AG04450 (cell line): ENCODE measurements around the gene ABAT. TPM values are rescaled to one million over a fixed set of nuclear protein-coding genes. Genes with fewer than 3 reads are reported as not detected.

ENCODE experiments used
- CTCF ChIA-PET: fragments of 300-600, 350-600 bp; formaldehyde crosslinking; extraction: SDS; loops from one replicate; lab custom pipeline; 2022; ENCODE audit warnings: antibody characterized with exemption, inconsistent platforms; lab: Charles Lee
- POLR2A ChIA-PET: fragments of 350-600 bp; formaldehyde crosslinking; extraction: SDS; loops from one replicate; lab custom pipeline; 2021; ENCODE audit warnings: antibody characterized with exemption, inconsistent platforms; lab: Yijun Ruan, JAX
- DNase-seq: peaks from one replicate; pipeline ENCODE4 v3.0.0-alpha.2; 2011; ENCODE audit warnings: low read depth, low spot score
- H3K27ac ChIP-seq: one replicate; pipeline ENCODE4 v1.5.1; 2012; ENCODE audit warnings: low read depth, low read length, control low read depth
- H3K27me3 ChIP-seq: one replicate; pipeline ENCODE4 v1.6.0; 2012; ENCODE audit warnings: low read length; ENCODE audit not compliant: control insufficient read depth, insufficient read depth
- H3K4me3 ChIP-seq: 2 replicates; pipeline ENCODE4 v1.5.1; 2011; ENCODE audit warnings: mild to moderate bottlenecking, low read depth, low read length, control low read depth
- H3K9me3 ChIP-seq: 2 replicates; pipeline ENCODE4 v1.5.1; 2012; ENCODE audit warnings: low read length; ENCODE audit not compliant: control insufficient read depth, insufficient read depth
- CTCF ChIP-seq: IDR thresholded peaks from 2 replicates; pipeline ENCODE4 v1.5.1; 2011; ENCODE audit warnings: low read depth, low read length, control low read depth, inconsistent platforms
- polyA plus RNA-seq: library from polyadenylated mRNA; depleted of rRNA; stranded (reverse); fragments of >200 nt; gene quantifications from 2 replicates; pipeline ENCODE4 v1.2.3, GENCODE V29; 2011

Gene ABAT
- polyA plus RNA-seq, 1 experiment, result 6.6 TPM

GRCh38 chr16:8753416-8754054 lies 79.1 kb downstream of the ABAT start:
- Histone ChIP-seq H3K27ac (no peak overlapping the region), H3K4me3 (no peak overlapping the region), H3K9me3 (no peaks in the 10 kb centered on the region), H3K27me3 (peaks cover 2% of the 10 kb centered on the region)
- POLR2A ChIA-PET, result no interaction called here
- TF ChIP-seq CTCF, result no peak
- CTCF ChIA-PET, result interaction anchor here (0.6 kb wide), 1 partner anchor 803 kb away, joined by 5 read pairs; no protein-coding TSS in a partner anchor
- DNase-seq, result no peak

- H3K27me3 ChIP-seq, result peaks cover 2% of the 10 kb centered on the region
- TF ChIP-seq CTCF, result no peak
- POLR2A ChIA-PET, result no interaction called here
- H3K9me3 ChIP-seq, result no peaks in the 10 kb centered on the region
- no peak for DNase-seq
- H3K4me3 ChIP-seq, result no peak overlapping the region
- H3K27ac ChIP-seq, result no peak overlapping the region
- CTCF ChIA-PET, result no interaction called here
Measured at GRCh38 chr16:8756755-8757154, 82.3 kb downstream of the ABAT start.

GRCh38 chr16:8758022-8758421 lies 83.6 kb downstream of the ABAT start:
- DNase-seq, result no peak
- H3K27me3 ChIP-seq, result peaks cover 2% of the 10 kb centered on the region
- H3K9me3 ChIP-seq, result no peaks in the 10 kb centered on the region
- ChIA-PET CTCF (no interaction called here), POLR2A (no interaction called here)
- H3K4me3 ChIP-seq, result no peak overlapping the region
- H3K27ac ChIP-seq, result no peak overlapping the region
- no peak for TF ChIP-seq CTCF

GRCh38 chr16:8760021-8760420 lies 85.6 kb downstream of the ABAT start:
- H3K27ac ChIP-seq, result no peak overlapping the region
- H3K27me3 ChIP-seq, result peaks cover 2% of the 10 kb centered on the region
- no peak for TF ChIP-seq CTCF
- ChIA-PET CTCF (no interaction called here), POLR2A (no interaction called here)
- H3K9me3 ChIP-seq, result no peaks in the 10 kb centered on the region
- no peak for DNase-seq
- no peak overlapping the region for H3K4me3 ChIP-seq

GRCh38 chr16:8761078-8761477 lies 86.7 kb downstream of the ABAT start:
- Histone ChIP-seq H3K27me3 (peaks cover 2% of the 10 kb centered on the region), H3K27ac (no peak overlapping the region), H3K4me3 (no peak overlapping the region), H3K9me3 (no peaks in the 10 kb centered on the region)
- DNase-seq, result no peak
- ChIA-PET POLR2A (no interaction called here), CTCF (no interaction called here)
- no peak for TF ChIP-seq CTCF
